ENCODE measurements around the gene LRRC18.

The LRRC18 gene

GRCh38 chr10:48907730-48908129 is 31.9 kb downstream of the LRRC18 start:
- Histone ChIP-seq H3K4me1 (ENCODE audit: insufficient read depth, low read length) (no peaks in the 10 kb centered on the region), H3K36me3 (ENCODE audit: insufficient read depth, low read length) (no peaks in the 10 kb centered on the region)

GRCh38 chr10:48906841-48907240 is 32.8 kb downstream of the LRRC18 start:
- no peaks in the 10 kb centered on the region for H3K4me1 ChIP-seq (ENCODE audit: insufficient read depth, low read length)
- no peaks in the 10 kb centered on the region for H3K9me3 ChIP-seq (ENCODE audit: control insufficient read depth, insufficient read depth, low read length)
- no peaks in the 10 kb centered on the region for H3K36me3 ChIP-seq (ENCODE audit: insufficient read depth, low read length)
- H3K9ac ChIP-seq (ENCODE audit: low read depth, low read length), result no peak overlapping the region

More at GRCh38 chr10:48907730-48908129, 31.9 kb downstream of the LRRC18 start:
- Histone ChIP-seq H3K9ac (ENCODE audit: low read depth, low read length) (no peak overlapping the region), H3K9me3 (ENCODE audit: control insufficient read depth, insufficient read depth, low read length) (no peaks in the 10 kb centered on the region)

- no peaks in the 10 kb centered on the region for H3K36me3 ChIP-seq (ENCODE audit: insufficient read depth, low read length)
- H3K4me1 ChIP-seq (ENCODE audit: insufficient read depth, low read length), result no peaks in the 10 kb centered on the region
- no peaks in the 10 kb centered on the region for H3K9me3 ChIP-seq (ENCODE audit: control insufficient read depth, insufficient read depth, low read length)
- no peak overlapping the region for H3K9ac ChIP-seq (ENCODE audit: low read depth, low read length)
Measured at GRCh38 chr10:48905311-48905710, 34.3 kb downstream of the LRRC18 start.

- Histone ChIP-seq H3K9ac (ENCODE audit: low read depth, low read length) (no peak overlapping the region), H3K4me1 (ENCODE audit: insufficient read depth, low read length) (no peaks in the 10 kb centered on the region), H3K9me3 (ENCODE audit: control insufficient read depth, insufficient read depth, low read length) (no peaks in the 10 kb centered on the region), H3K36me3 (ENCODE audit: insufficient read depth, low read length) (no peaks in the 10 kb centered on the region)
Measured at GRCh38 chr10:48904861-48905260, 34.8 kb downstream of the LRRC18 start.

- H3K4me1 ChIP-seq (ENCODE audit: insufficient read depth, low read length), result no peaks in the 10 kb centered on the region
- H3K36me3 ChIP-seq (ENCODE audit: insufficient read depth, low read length), result no peaks in the 10 kb centered on the region
- H3K9ac ChIP-seq (ENCODE audit: low read depth, low read length), result no peak overlapping the region
- H3K9me3 ChIP-seq (ENCODE audit: control insufficient read depth, insufficient read depth, low read length), result no peaks in the 10 kb centered on the region
Measured at GRCh38 chr10:48903151-48903550, 36.5 kb downstream of the LRRC18 start.

GRCh38 chr10:48902096-48902495 is 37.5 kb downstream of the LRRC18 start:
- H3K36me3 ChIP-seq (ENCODE audit: insufficient read depth, low read length), result no peaks in the 10 kb centered on the region
- H3K4me1 ChIP-seq (ENCODE audit: insufficient read depth, low read length), result no peaks in the 10 kb centered on the region
- no peaks in the 10 kb centered on the region for H3K9me3 ChIP-seq (ENCODE audit: control insufficient read depth, insufficient read depth, low read length)
- H3K9ac ChIP-seq (ENCODE audit: low read depth, low read length), result no peak overlapping the region

GRCh38 chr10:48901319-48901718 is 38.3 kb downstream of the LRRC18 start:
- H3K9me3 ChIP-seq (ENCODE audit: control insufficient read depth, insufficient read depth, low read length), result no peaks in the 10 kb centered on the region
- H3K36me3 ChIP-seq (ENCODE audit: insufficient read depth, low read length), result no peaks in the 10 kb centered on the region
- H3K4me1 ChIP-seq (ENCODE audit: insufficient read depth, low read length), result no peaks in the 10 kb centered on the region

GRCh38 chr10:48900371-48900801 is 39.3 kb downstream of the LRRC18 start:
- Histone ChIP-seq H3K9me3 (ENCODE audit: control insufficient read depth, insufficient read depth, low read length) (no peaks in the 10 kb centered on the region), H3K36me3 (ENCODE audit: insufficient read depth, low read length) (no peaks in the 10 kb centered on the region), H3K4me1 (ENCODE audit: insufficient read depth, low read length) (no peaks in the 10 kb centered on the region), H3K9ac (ENCODE audit: low read depth, low read length) (no peak overlapping the region)

More at GRCh38 chr10:48901319-48901718, 38.3 kb downstream of the LRRC18 start:
- H3K9ac ChIP-seq (ENCODE audit: low read depth, low read length), result no peak overlapping the region

GRCh38 chr10:48899781-48900180 is 39.9 kb downstream of the LRRC18 start:
- no peaks in the 10 kb centered on the region for H3K36me3 ChIP-seq (ENCODE audit: insufficient read depth, low read length)

GRCh38 chr10:48898426-48898825 is 41.2 kb downstream of the LRRC18 start:
- no peaks in the 10 kb centered on the region for H3K9me3 ChIP-seq (ENCODE audit: control insufficient read depth, insufficient read depth, low read length)
- H3K9ac ChIP-seq (ENCODE audit: low read depth, low read length), result no peak overlapping the region
- no peaks in the 10 kb centered on the region for H3K4me1 ChIP-seq (ENCODE audit: insufficient read depth, low read length)
- H3K36me3 ChIP-seq (ENCODE audit: insufficient read depth, low read length), result no peaks in the 10 kb centered on the region

More at GRCh38 chr10:48899781-48900180, 39.9 kb downstream of the LRRC18 start:
- Histone ChIP-seq H3K4me1 (ENCODE audit: insufficient read depth, low read length) (no peaks in the 10 kb centered on the region), H3K9me3 (ENCODE audit: control insufficient read depth, insufficient read depth, low read length) (no peaks in the 10 kb centered on the region), H3K9ac (ENCODE audit: low read depth, low read length) (no peak overlapping the region)

GRCh38 chr10:48897441-48897790 is 42.2 kb downstream of the LRRC18 start:
- H3K36me3 ChIP-seq (ENCODE audit: insufficient read depth, low read length), result no peaks in the 10 kb centered on the region
- no peaks in the 10 kb centered on the region for H3K9me3 ChIP-seq (ENCODE audit: control insufficient read depth, insufficient read depth, low read length)
- no peak overlapping the region for H3K9ac ChIP-seq (ENCODE audit: low read depth, low read length)
- no peaks in the 10 kb centered on the region for H3K4me1 ChIP-seq (ENCODE audit: insufficient read depth, low read length)

- Histone ChIP-seq H3K9me3 (ENCODE audit: control insufficient read depth, insufficient read depth, low read length) (no peaks in the 10 kb centered on the region), H3K36me3 (ENCODE audit: insufficient read depth, low read length) (no peaks in the 10 kb centered on the region), H3K4me1 (ENCODE audit: insufficient read depth, low read length) (no peaks in the 10 kb centered on the region), H3K9ac (ENCODE audit: low read depth, low read length) (no peak overlapping the region)
Measured at GRCh38 chr10:48896756-48897440, 42.7 kb downstream of the LRRC18 start.

GRCh38 chr10:48895803-48896195 is 43.8 kb downstream of the LRRC18 start:
- Histone ChIP-seq H3K36me3 (ENCODE audit: insufficient read depth, low read length) (no peaks in the 10 kb centered on the region), H3K9me3 (ENCODE audit: control insufficient read depth, insufficient read depth, low read length) (no peaks in the 10 kb centered on the region), H3K4me1 (ENCODE audit: insufficient read depth, low read length) (no peaks in the 10 kb centered on the region), H3K9ac (ENCODE audit: low read depth, low read length) (no peak overlapping the region)

GRCh38 chr10:48894911-48895802 is 44.5 kb downstream of the LRRC18 start:
- H3K36me3 ChIP-seq (ENCODE audit: insufficient read depth, low read length), result no peaks in the 10 kb centered on the region

More at GRCh38 chr10:48894911-48895802, 44.5 kb downstream of the LRRC18 start:
- no peak overlapping the region for H3K9ac ChIP-seq (ENCODE audit: low read depth, low read length)
- no peaks in the 10 kb centered on the region for H3K9me3 ChIP-seq (ENCODE audit: control insufficient read depth, insufficient read depth, low read length)
- H3K4me1 ChIP-seq (ENCODE audit: insufficient read depth, low read length), result no peaks in the 10 kb centered on the region
